H54 (cell line): ENCODE measurements around the gene TRIM6.
"Not testable (repeated sequence)": the region's sequence is repeated elsewhere in the genome, so short reads cannot be mapped to it uniquely, and the experiment has no call there.

Experiments
- DNase-seq: peaks from one replicate; pipeline ENCODE4 v3.0.0; 2011; ENCODE audit warnings: low spot score, mixed read lengths; ENCODE audit not compliant: insufficient read length
- FAIRE-seq: peaks from 3 replicates; lab custom pipeline; 2011; peaks lifted over from hg19 to GRCh38; lab: Jason Lieb, UNC
- POLR2A ChIP-seq: IDR thresholded peaks from 2 replicates; pipeline ENCODE4 v1.6.1; 2011; ENCODE audit warnings: low read depth, mild to moderate bottlenecking, low read length

The TRIM6 gene

GRCh38 chr11:5596607-5597201 lies at the start of gene TRIM6:
Gene TRIM6 (plus strand): TSS chr11:5596637. CDS start chr11:5596898, 261 bp downstream.
- DNase-seq (peak; percentile 75), FAIRE-seq (peak; percentile 72)
- TF ChIP-seq POLR2A, result peak; percentile 39; the same call in 1 of the 2 replicates

- DNase-seq, result no peak
- no peak for TF ChIP-seq POLR2A
- FAIRE-seq, result no peak
Observed at GRCh38 chr11:5547982-5548381, 48.5 kb upstream of the TRIM6 start.

GRCh38 chr11:5548440-5548839 lies 48.0 kb upstream of the TRIM6 start, which contains the start of gene OR52H1:
Gene OR52H1 (minus strand): TSS chr11:5548540. CDS start chr11:5545505, 3,035 bp downstream.
- FAIRE-seq (no peak), DNase-seq (no peak)
- TF ChIP-seq POLR2A, result no peak

- TF ChIP-seq POLR2A, result no peak
- peak; percentile 99 for FAIRE-seq
- DNase-seq, result peak; percentile 39
Observed at GRCh38 chr11:5550440-5551095, 45.9 kb upstream of the TRIM6 start.

- no peak for TF ChIP-seq POLR2A
- DNase-seq, result no peak
- no peak for FAIRE-seq
Observed at GRCh38 chr11:5553343-5553742, 43.1 kb upstream of the TRIM6 start.

GRCh38 chr11:5556596-5557188 lies 39.7 kb upstream of the TRIM6 start:
- no peak for DNase-seq
- TF ChIP-seq POLR2A, result no peak
- FAIRE-seq, result no peak

GRCh38 chr11:5557751-5558150 lies 38.7 kb upstream of the TRIM6 start:
- no peak for TF ChIP-seq POLR2A
- no peak for DNase-seq
- FAIRE-seq, result no peak

- peak; percentile 77 for FAIRE-seq
Observed at GRCh38 chr11:5564259-5565019, 32.0 kb upstream of the TRIM6 start.

GRCh38 chr11:5574654-5575053 lies 21.8 kb upstream of the TRIM6 start:
- FAIRE-seq (peak; percentile 36), DNase-seq (no peak)
- TF ChIP-seq POLR2A, result no peak

More at GRCh38 chr11:5564259-5565019, 32.0 kb upstream of the TRIM6 start:
- TF ChIP-seq POLR2A, result no peak
- DNase-seq, result no peak

GRCh38 chr11:5575152-5575551 lies 21.3 kb upstream of the TRIM6 start:
- FAIRE-seq (no peak), DNase-seq (no peak)
- no peak for TF ChIP-seq POLR2A

- FAIRE-seq (no peak), DNase-seq (no peak)
- no peak for TF ChIP-seq POLR2A
Observed at GRCh38 chr11:5577101-5577500, 19.3 kb upstream of the TRIM6 start.

GRCh38 chr11:5580577-5580976 lies 15.9 kb upstream of the TRIM6 start, which contains the start of gene OR52B6:
Gene OR52B6 (plus strand): TSS chr11:5580877. CDS start chr11:5580877, 0 bp downstream.
- TF ChIP-seq POLR2A, result no peak
- no peak for DNase-seq
- FAIRE-seq, result no peak

GRCh38 chr11:5581014-5581413 lies 15.4 kb upstream of the TRIM6 start:
- no peak for FAIRE-seq
- no peak for TF ChIP-seq POLR2A
- no peak for DNase-seq

- FAIRE-seq, DNase-seq: not testable (repeated sequence)
Observed at GRCh38 chr11:5584458-5584857, 12.0 kb upstream of the TRIM6 start.

GRCh38 chr11:5589906-5590305 lies 6.5 kb upstream of the TRIM6 start:
- DNase-seq, FAIRE-seq: not testable (repeated sequence)
